Activated T-helper 1 cell treated with Interleukin-2 at 50 U/mL for 16 hours (primary cell): ENCODE data around the gene MAST3.
A peak's percentile ranks its signal among the peaks of the same experiment; 100 is the strongest.
"Not testable (repeated sequence)": the region's sequence is repeated elsewhere in the genome, so short reads cannot be mapped to it uniquely, and the experiment has no call there.

Source experiments
- DNase-seq: peaks from one replicate; pipeline ENCODE4 v3.0.0-alpha.2; 2020; ENCODE audit warnings: low read depth

The MAST3 gene

DNA sequence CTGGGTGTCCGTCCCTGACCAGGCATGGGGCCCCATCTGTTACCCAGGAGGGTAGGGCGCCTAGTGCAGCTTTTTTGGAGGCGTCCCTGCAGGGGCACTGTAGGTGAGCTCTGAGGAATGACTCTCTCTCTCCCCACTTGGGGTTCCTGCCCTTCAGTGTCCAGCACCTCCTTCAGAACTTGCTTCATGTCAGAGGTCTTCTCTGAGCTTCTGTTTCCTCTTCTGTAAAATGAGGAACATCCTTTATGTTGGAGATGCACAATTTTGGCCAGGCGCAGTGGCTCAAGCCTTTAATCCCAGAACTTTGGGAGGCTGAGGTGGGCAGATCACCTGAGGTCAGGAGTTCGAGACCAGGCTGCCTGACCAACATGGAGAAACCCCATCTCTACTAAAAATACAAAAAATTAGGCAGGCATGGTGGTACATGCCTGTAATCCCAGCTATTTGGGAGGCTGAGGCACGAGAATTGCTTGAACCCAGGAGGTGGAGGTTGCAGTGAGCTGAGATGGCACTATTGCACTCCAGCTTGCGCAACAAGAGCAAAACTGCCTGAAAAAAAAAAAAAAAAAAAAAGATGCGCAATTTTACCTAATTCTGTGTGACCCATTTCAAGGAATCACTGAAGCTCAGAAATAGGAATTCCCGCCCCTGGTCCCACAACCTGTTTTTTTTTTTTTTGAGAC is 40.2 kb downstream of the MAST3 start:
- DNase-seq = no peak

GRCh38 chr19:18140473-18140872 is 42.9 kb downstream of the MAST3 start:
- DNase-seq = no peak

DNA sequence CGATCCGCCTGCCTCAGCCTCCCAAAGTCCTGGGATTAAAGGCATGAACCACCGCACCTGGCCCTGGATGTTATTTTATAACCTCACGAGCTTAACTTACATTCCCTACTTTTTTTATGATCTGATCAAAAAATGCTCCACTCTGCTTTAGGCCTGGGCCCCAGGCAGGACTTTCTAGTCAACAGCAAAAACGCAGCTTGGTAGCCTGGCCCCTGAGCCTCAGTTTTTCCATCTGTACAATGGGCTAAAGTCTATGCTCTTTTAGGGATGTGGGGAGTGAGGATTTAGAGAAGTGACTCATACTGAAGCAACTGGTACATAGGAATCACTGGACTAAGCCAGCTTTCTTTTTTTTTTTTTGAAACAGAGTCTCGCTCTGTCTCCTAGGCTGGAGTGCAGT is 43.5 kb downstream of the MAST3 start:
- DNase-seq = no peak

DNA sequence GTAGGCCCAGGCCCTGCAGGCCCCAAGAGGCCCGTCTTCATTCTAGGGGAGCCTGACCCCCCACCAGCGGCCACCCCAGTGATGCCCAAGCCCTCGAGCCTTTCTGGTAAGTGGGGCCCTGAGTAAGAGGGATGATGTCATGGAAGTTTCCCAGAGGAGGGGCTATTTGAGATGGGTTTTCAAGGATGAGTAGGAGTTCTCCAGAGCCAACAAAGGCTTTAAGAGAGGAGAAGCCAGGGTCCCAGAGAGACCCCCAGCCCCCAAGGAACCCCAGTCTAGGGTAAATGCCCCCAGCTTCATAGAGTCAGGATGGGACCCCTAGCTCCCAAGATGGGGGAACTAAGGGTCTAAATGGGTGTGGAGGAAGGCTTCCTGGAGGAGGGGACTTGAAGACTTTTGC is 46.3 kb downstream of the MAST3 start:
- no peak for DNase-seq

DNA sequence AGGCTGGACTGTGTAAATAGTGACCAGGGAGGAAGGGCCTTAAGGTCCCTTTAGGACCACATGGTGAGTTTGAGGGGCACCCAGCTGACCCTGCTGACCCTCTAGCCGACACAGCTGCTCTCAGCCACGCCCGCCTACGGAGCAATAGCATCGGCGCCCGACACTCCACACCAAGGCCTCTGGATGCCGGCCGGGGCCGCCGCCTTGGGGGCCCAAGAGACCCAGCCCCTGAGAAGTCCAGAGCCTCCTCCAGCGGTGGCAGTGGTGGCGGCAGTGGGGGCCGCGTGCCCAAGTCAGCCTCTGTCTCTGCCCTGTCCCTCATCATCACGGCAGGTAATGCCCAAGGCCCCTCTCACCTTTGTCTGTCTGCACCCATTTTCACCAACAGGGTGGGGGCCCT is 46.8 kb downstream of the MAST3 start:
- no peak for DNase-seq

DNA sequence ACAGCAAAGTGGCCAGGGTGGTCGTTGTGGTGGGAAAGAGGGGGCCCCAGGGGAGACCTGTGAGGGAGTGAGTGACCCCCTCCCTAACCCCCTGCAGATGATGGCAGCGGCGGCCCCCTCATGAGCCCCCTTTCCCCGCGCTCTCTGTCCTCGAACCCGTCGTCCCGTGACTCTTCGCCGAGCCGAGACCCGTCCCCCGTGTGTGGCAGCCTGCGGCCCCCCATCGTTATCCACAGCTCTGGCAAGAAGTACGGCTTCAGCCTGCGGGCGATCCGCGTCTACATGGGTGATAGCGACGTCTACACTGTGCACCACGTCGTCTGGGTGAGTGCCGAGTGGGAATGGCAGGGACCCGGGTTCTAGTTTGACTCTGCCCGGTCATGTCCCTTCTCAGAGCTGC is 47.3 kb downstream of the MAST3 start:
- no peak for DNase-seq

DNA sequence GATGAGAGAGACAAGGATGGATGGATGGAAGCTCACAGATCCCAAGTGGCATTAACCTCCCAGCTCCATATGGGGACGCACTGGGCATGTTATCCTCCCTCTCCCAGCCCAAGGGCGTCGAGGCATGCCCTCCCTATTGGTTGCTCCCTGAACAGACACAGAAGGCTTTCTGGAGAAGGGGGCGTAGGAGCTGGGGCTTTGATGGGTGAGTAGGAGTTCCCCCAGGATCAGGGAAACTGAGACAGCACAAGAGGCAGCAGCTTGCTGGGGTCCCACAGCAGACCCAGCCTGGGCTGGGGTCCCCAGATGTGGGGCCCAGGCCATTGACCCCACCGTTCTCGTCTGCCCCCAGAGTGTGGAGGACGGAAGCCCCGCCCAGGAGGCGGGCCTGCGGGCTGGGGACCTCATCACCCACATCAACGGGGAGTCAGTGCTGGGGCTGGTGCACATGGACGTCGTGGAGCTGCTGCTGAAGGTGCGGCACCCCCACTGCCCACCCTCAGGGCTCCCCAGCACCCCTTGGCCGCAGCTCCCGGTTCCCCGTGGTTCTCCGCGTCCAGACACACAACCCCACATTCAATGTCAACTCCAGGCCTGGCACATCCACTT is 47.9 kb downstream of the MAST3 start:
- no peak for DNase-seq

DNA sequence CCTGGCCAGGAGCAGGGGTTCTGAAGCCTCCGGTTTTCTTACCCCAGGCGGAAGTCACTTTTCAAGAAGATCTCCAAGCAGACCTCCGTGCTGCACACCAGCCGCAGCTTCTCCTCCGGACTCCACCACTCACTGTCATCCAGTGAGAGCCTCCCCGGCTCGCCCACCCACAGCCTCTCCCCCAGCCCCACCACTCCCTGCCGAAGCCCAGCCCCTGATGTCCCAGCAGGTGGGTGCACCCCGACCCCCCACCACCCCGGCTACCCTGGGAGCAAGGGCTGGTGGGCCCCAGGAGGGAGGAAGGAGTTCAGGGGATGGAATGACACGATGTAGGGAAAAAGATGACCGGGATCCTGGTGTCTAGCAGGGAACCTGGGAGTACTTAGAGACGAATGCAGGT is 49.8 kb downstream of the MAST3 start:
- no peak for DNase-seq

GRCh38 chr19:18149596-18149975 is 52.0 kb downstream of the MAST3 start:
- no peak for DNase-seq

- no peak for DNase-seq
These were observed 53.4 kb downstream of the MAST3 start for GRCh38 chr19:18150776-18151624.

DNA sequence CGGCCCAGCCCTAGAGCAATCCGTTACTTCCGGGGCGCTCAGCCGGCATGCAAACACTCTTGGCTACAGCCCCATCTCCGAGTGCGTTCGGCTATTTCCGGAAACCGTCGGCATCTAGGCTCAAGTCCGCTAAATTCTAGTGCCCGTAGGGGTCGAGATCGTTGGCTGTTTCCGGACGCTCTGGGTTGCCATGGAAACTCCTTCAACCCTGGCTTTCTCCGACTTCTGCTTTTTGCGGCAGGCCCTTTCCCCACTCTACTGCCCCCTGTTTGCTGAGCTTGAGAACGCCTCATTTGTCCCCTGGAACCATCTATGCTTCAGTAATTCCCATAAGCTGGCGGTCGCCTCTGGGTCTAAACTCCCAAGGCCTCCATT is 54.9 kb downstream of the MAST3 start:
- DNase-seq = peak; percentile 89

GRCh38 chr19:18152817-18153555 is 55.4 kb downstream of the MAST3 start, which contains the start of gene PIK3R2:
Gene PIK3R2, plus strand, starts transcription at chr19:18153163. Its CDS starts 2,717 bp downstream, at chr19:18155880.
- DNase-seq = peak; percentile 98

GRCh38 chr19:18153556-18154134 is 56.1 kb downstream of the MAST3 start:
- no peak for DNase-seq

- no peak for DNase-seq
These were observed 57.8 kb downstream of the MAST3 start for GRCh38 chr19:18155095-18156087.

GRCh38 chr19:18156268-18156667 is 58.7 kb downstream of the MAST3 start:
- DNase-seq = no peak

DNA sequence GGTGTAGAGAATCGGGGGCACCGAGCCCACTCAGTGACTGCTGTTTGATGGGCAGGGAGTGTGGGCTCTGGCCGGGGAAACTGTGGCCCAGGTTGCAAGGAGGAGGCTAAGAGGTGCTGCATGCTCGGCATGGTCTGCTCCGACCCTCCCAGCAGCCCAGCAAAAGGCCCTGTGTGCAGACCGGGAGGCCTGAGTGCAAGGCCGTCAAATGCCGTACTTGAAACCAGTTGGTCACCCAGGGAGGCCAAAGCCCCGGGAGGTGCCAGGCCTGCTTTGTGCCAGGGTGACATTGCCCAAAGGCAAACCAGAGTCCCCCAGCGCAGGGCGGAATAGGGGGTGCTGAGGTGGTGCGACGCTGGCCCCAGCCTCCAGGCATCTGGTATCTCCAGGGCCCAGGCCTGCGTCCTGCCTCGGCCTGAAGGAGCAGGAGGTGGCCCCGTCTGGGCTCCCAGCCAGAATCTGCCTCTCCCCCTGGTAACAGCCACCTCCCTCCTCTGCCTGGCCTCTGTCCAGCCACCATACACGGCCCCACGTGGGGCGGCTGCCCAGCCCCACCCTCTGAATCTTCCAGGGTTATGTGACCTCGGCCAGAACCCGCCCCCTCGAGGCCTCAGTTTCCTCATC is 59.4 kb downstream of the MAST3 start:
- DNase-seq = no peak

DNA sequence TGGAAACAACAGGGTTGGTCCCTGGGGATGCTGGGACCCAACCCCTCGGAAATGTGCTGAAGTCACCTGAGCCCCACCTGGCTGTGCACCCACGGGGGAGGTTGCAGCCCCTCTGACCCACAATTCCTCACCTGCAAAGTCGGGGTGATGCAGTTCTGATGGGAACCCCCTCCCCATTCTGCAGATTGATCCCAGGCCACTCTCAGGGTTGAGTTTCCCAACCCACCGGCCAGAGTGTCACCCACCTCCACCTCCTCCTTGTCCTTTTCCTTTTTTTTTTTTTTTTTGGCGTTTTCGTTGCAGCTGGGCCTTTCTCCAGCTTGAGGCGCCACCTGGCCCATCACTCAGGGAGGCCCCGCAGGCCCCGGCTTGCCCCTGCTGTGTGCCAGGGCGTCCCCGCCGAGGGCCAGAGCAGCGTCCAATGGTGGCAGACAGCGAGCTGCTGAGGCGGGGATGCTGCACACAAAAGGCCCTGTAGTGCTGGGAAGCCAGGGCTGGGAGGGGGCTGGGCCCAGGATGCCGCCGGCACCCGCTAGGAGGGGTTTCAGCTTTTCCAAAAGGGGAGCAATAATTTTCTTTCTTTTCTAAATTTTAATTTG is 60.0 kb downstream of the MAST3 start:
- no peak for DNase-seq

- DNase-seq = no peak
These were observed 60.9 kb downstream of the MAST3 start for GRCh38 chr19:18158467-18158866.

DNA sequence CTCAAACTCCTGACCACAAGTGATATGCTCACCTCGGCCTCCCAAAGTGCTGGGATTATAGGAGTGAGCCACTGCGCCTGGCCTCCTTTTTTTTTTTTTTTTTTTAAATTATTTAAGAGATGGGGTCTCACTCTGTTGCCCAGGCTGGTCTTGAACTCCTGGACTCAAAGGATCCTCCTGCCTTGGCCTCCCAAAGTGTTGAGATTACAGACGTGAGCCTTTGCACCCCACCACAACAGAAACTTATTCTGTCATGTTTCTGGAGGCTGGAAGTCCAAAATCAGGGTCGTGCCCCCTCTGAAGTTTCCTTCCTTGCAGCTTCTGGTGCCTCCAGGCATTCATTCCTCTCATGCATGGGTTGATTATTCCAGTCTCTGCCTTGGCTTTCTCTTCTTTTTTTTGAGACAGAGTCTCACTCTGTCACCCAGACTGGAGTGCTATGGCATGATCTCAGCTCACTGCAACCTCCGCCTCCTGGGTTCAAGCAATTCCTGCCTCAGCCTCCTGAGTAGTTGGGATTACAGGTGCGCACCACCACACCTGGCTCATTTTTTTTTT is 61.6 kb downstream of the MAST3 start:
- not testable (repeated sequence) for DNase-seq

GRCh38 chr19:18159810-18160209 is 62.2 kb downstream of the MAST3 start:
- DNase-seq = no peak
